Measurements from ENCODE around the gene DEFB121. TPM values are rescaled to one million over a fixed set of nuclear protein-coding genes. Genes with fewer than 3 reads are reported as not detected.

DEFB121 gene
- total and polyA plus RNA-seq, 2 donors (not counting 3 experiments of a cell fraction or from before 2014, with no cell fraction given): not detected

GRCh38 chr20:31403886-31404285, 2.1 kb downstream of the DEFB121 start:
- no peaks in the 10 kb centered on the region for H3K79me2 ChIP-seq (ENCODE audit: control insufficient read depth, insufficient read depth, low read length)
- no peak overlapping the region for H3K4me3 ChIP-seq (replicated peaks in 1 of 3; ENCODE audit: insufficient read depth in 1 of 3, low read depth in 1 of 3, low read length in 3 of 3)
- BruUV-seq (replicated peaks): no TSS peak
- H3K36me3 ChIP-seq (ENCODE audit: control insufficient read depth in 2 of 2, extremely low read depth in 1 of 2, insufficient read depth in 2 of 2, low read length in 2 of 2): no peaks in the 10 kb centered on the region
- CTCF ChIA-PET: no interaction called here
- H3K9me1 ChIP-seq (replicated peaks; ENCODE audit: control insufficient read depth, extremely low read depth, insufficient read depth, low read length): no peaks in the 10 kb centered on the region
- no peaks in the 10 kb centered on the region for H3K27me3 ChIP-seq (ENCODE audit: control insufficient read depth in 2 of 2, insufficient read depth in 2 of 2, low read length in 2 of 2)
- no peak overlapping the region for H2AFZ ChIP-seq (ENCODE audit: low read depth, low read length)
- intact Hi-C loops (cut with micrococcal nuclease) (no loop called here), dilution Hi-C loops (cut with MboI; ENCODE audit: extremely low pct_ligation_motif_present, low sequenced_read_pairs) (no loop called here)
- no peaks in the 10 kb centered on the region for H4K20me1 ChIP-seq (replicated peaks; ENCODE audit: control insufficient read depth, extremely low read depth, insufficient read depth, low read length)
- POLR2A ChIA-PET: no interaction called here
- TF ChIP-seq POLR2A (IDR thresholded peaks at IDR 0.05; ENCODE audit: low read depth, low read length): no peak
- TF ChIP-seq GATA2 (IDR thresholded peaks at IDR 0.05; ENCODE audit: insufficient read depth, insufficient read length, low read depth, low read length): no peak
- no peak for DNase-seq (ENCODE audit: low read depth, low spot score)
- no peak overlapping the region for H3K27ac ChIP-seq (ENCODE audit: insufficient read depth, low read depth, low read length)
- H3K4me2 ChIP-seq (ENCODE audit: insufficient read depth, low read length): no peak overlapping the region
- FAIRE-seq: no peak
- H3K9ac ChIP-seq (replicated peaks; ENCODE audit: extremely low read depth, insufficient read depth, low read length): no peak overlapping the region
- peaks cover 2% of the 10 kb centered on the region for H3K9me3 ChIP-seq (replicated peaks; ENCODE audit: control insufficient read depth, insufficient read depth, low read length)
- H3K4me1 ChIP-seq (ENCODE audit: control insufficient read depth, extremely low read depth, insufficient read depth, low read length): no peaks in the 10 kb centered on the region

DNA sequence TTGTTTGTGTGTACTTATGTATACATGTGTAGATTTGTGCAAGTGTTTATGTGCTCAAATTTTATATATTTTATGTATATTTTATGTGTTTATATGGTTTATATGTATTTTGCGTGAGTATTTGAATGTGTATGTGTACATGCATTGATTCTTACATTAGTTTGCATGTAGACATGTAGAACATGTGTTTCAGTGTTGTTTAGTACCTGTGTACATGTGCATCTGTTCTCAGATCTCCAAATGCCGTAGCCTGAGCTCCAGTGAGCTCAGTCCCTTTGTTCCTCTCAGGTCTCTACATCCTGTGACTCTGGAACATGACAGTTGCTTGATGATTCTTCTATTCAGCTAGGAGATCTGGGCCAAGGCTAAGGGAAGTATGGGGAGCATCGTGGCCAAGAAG, 11.1 kb downstream of the DEFB121 start:
- Histone ChIP-seq H3K9me3 (replicated peaks; ENCODE audit: control insufficient read depth, insufficient read depth, low read length) (no peaks in the 10 kb centered on the region), H3K27ac (ENCODE audit: insufficient read depth, low read depth, low read length) (no peak overlapping the region), H3K27me3 (ENCODE audit: control insufficient read depth in 2 of 2, insufficient read depth in 2 of 2, low read length in 2 of 2) (no peaks in the 10 kb centered on the region), H3K9ac (replicated peaks; ENCODE audit: extremely low read depth, insufficient read depth, low read length) (no peak overlapping the region), H3K4me1 (ENCODE audit: control insufficient read depth, extremely low read depth, insufficient read depth, low read length) (no peaks in the 10 kb centered on the region), H3K4me2 (ENCODE audit: insufficient read depth, low read length) (no peak overlapping the region), H2AFZ (ENCODE audit: low read depth, low read length) (no peak overlapping the region), H3K9me1 (replicated peaks; ENCODE audit: control insufficient read depth, extremely low read depth, insufficient read depth, low read length) (no peaks in the 10 kb centered on the region), H3K36me3 (ENCODE audit: control insufficient read depth in 2 of 2, extremely low read depth in 1 of 2, insufficient read depth in 2 of 2, low read length in 2 of 2) (no peaks in the 10 kb centered on the region), H3K4me3 (replicated peaks in 1 of 3; ENCODE audit: insufficient read depth in 1 of 3, low read depth in 1 of 3, low read length in 3 of 3) (no peak overlapping the region), H3K79me2 (ENCODE audit: control insufficient read depth, insufficient read depth, low read length) (no peaks in the 10 kb centered on the region), H4K20me1 (replicated peaks; ENCODE audit: control insufficient read depth, extremely low read depth, insufficient read depth, low read length) (no peaks in the 10 kb centered on the region)
- CTCF ChIA-PET: no interaction called here
- dilution Hi-C loops (cut with MboI; ENCODE audit: extremely low pct_ligation_motif_present, low sequenced_read_pairs) (no loop called here), intact Hi-C loops (cut with micrococcal nuclease) (no loop called here)
- FAIRE-seq (no peak), DNase-seq (ENCODE audit: low read depth, low spot score) (no peak)
- POLR2A ChIA-PET: no interaction called here
- TF ChIP-seq POLR2AphosphoS5 (IDR thresholded peaks at IDR 0.05; ENCODE audit: insufficient read depth, low read depth, low read length) (no peak), POLR2A (IDR thresholded peaks at IDR 0.05; ENCODE audit: low read depth, low read length) (no peak), GATA2 (IDR thresholded peaks at IDR 0.05; ENCODE audit: insufficient read depth, insufficient read length, low read depth, low read length) (no peak), FOS (IDR thresholded peaks at IDR 0.05; ENCODE audit: borderline replicate concordance, insufficient read depth, low read length) (no peak), EZH2 (IDR thresholded peaks at IDR 0.05; ENCODE audit: borderline replicate concordance, low read depth, low read length, severe bottlenecking) (no peak), CTCF (IDR thresholded peaks at IDR 0.05; ENCODE audit: extremely low read depth in 1 of 2, insufficient read depth in 1 of 2, low read depth in 1 of 2, low read length in 2 of 2) (no peak), MAX (IDR thresholded peaks at IDR 0.05; ENCODE audit: insufficient read depth, insufficient read length) (no peak), JUN (IDR thresholded peaks at IDR 0.05; ENCODE audit: borderline replicate concordance, insufficient read depth, insufficient read length, low read depth) (no peak), MYC (IDR thresholded peaks at IDR 0.05; ENCODE audit: low read depth, low read length) (no peak)
- BruUV-seq (replicated peaks): no TSS peak
